IMR-90 (cell line): ENCODE measurements around the gene ORAI3. TPM values are rescaled to one million over a fixed set of nuclear protein-coding genes. Genes with fewer than 3 reads are reported as not detected.
A peak's percentile ranks its signal among the peaks of the same experiment; 100 is the strongest.

Experiments used
- ATAC-seq: fragments of 200-7000 bp; cut with Tn5 transposase; 2 replicates; pipeline ENCODE4 v1.9.1; 2020; ENCODE audit warnings: low read depth, mild to moderate bottlenecking, moderate library complexity
- BruUV-seq: library from RNA; stranded (reverse); fragments of 400-500 nt; replicated peaks from 2 replicates; lab custom pipeline; 2021; lab: Mats Ljungman, UMichigan
- CTCF ChIA-PET: fragments of 300-600 bp; formaldehyde crosslinking; extraction: SDS; loops from one replicate; lab custom pipeline; 2021; ENCODE audit warnings: antibody characterized with exemption; lab: Yijun Ruan, JAX
- POLR2A ChIA-PET: fragments of 300-600 bp; sonication (Branson Sonifier 250); formaldehyde crosslinking; loops from one replicate; lab custom pipeline; 2022; ENCODE audit warnings: antibody characterized with exemption; ENCODE audit not compliant: unreplicated experiment; lab: Charles Lee
- DNase-seq: peaks from one replicate; pipeline ENCODE4 v3.0.0; 2013
- H2AFZ ChIP-seq: replicated peaks from 2 replicates; pipeline ENCODE3; 2013; ENCODE audit warnings: low read length, mild to moderate bottlenecking; ENCODE audit not compliant: poor library complexity
- H2AK5ac ChIP-seq: 2 replicates; pipeline ENCODE4 v1.6.1; 2013; ENCODE audit warnings: low read depth, low read length, inconsistent platforms
- H2AK9ac ChIP-seq: replicated peaks from 2 replicates; pipeline ENCODE3; 2013; ENCODE audit warnings: mild to moderate bottlenecking, low read depth, low read length, moderate library complexity; ENCODE audit not compliant: poor library complexity
- H2BK120ac ChIP-seq: 2 replicates; pipeline ENCODE4 v1.6.1; 2013; ENCODE audit warnings: low read depth, low read length, inconsistent platforms
- H2BK15ac ChIP-seq: 3 replicates; pipeline ENCODE4 v1.6.1; 2013; ENCODE audit warnings: low read depth, low read length, inconsistent platforms
- H2BK20ac ChIP-seq: 2 replicates; pipeline ENCODE4 v1.6.1; 2013; ENCODE audit warnings: low read depth, mild to moderate bottlenecking, inconsistent platforms, low read length, moderate library complexity
- H2BK5ac ChIP-seq: 2 replicates; pipeline ENCODE4 v1.6.1; 2013; ENCODE audit warnings: mild to moderate bottlenecking, low read depth, low read length, inconsistent platforms; ENCODE audit not compliant: poor library complexity, severe bottlenecking
- H3K14ac ChIP-seq: replicated peaks from 2 replicates; pipeline ENCODE4 v1.6.1; 2013; ENCODE audit warnings: low read depth, low read length, inconsistent platforms
- H3K18ac ChIP-seq: 2 replicates; pipeline ENCODE4 v1.6.1; 2013; ENCODE audit warnings: low read depth, low read length, control low read depth
- H3K23ac ChIP-seq: 2 replicates; pipeline ENCODE4 v1.6.1; 2013; ENCODE audit warnings: low read depth, low read length, inconsistent platforms
- H3K27ac ChIP-seq: 2 replicates; pipeline ENCODE4 v1.5.1; 2013; ENCODE audit warnings: mild to moderate bottlenecking, control low read depth, low read length; ENCODE audit not compliant: insufficient read depth
- H3K27me3 ChIP-seq: 2 replicates; pipeline ENCODE4 v1.6.1; 2013; ENCODE audit warnings: low read length; ENCODE audit not compliant: control insufficient read depth, insufficient read depth
- H3K36me3 ChIP-seq: 2 replicates; pipeline ENCODE4 v1.6.1; 2013; ENCODE audit warnings: low read length, mixed read lengths; ENCODE audit not compliant: control insufficient read depth, insufficient read depth
- H3K4ac ChIP-seq: 2 replicates; pipeline ENCODE4 v1.6.1; 2013; ENCODE audit warnings: low read depth, low read length, inconsistent platforms
- H3K4me1 ChIP-seq: 2 replicates; pipeline ENCODE4 v1.6.1; 2013; ENCODE audit warnings: low read length, mixed read lengths; ENCODE audit not compliant: control insufficient read depth, insufficient read depth
- H3K4me2 ChIP-seq: 2 replicates; pipeline ENCODE4 v1.6.1; 2013; ENCODE audit warnings: low read depth, mild to moderate bottlenecking, control low read depth, low read length, moderate library complexity
- H3K4me3 ChIP-seq: 2 replicates; pipeline ENCODE4 v1.5.1; 2013; ENCODE audit warnings: low read depth, mild to moderate bottlenecking, control low read depth, low read length, moderate library complexity; ENCODE audit not compliant: insufficient read depth
- H3K56ac ChIP-seq: 2 replicates; pipeline ENCODE4 v1.6.1; 2013; ENCODE audit warnings: low read length, inconsistent platforms; ENCODE audit not compliant: insufficient read depth; ENCODE audit errors: extremely low read depth
- H3K79me1 ChIP-seq, 2 experiments: 2 replicates each; pipeline ENCODE4 v1.6.1; 2013; ENCODE audit warnings: low read length in 2 of 2, inconsistent platforms in 1 of 2, low read depth in 1 of 2
- H3K9ac ChIP-seq: 2 replicates; pipeline ENCODE4 v1.6.1; 2013; ENCODE audit warnings: low read depth, low read length, control low read depth
- H3K9me1 ChIP-seq: 2 replicates; pipeline ENCODE4 v1.6.1; 2013; ENCODE audit warnings: low read length, inconsistent platforms; ENCODE audit not compliant: insufficient read depth
- H3K9me3 ChIP-seq: 2 replicates; pipeline ENCODE4 v1.6.1; 2013; ENCODE audit warnings: low read length; ENCODE audit not compliant: control insufficient read depth, insufficient read depth
- H4K20me1 ChIP-seq: 2 replicates; pipeline ENCODE4 v1.6.1; 2013; ENCODE audit warnings: low read length, inconsistent platforms; ENCODE audit not compliant: insufficient read depth
- H4K5ac ChIP-seq: 2 replicates; pipeline ENCODE4 v1.6.1; 2013; ENCODE audit warnings: mild to moderate bottlenecking, low read depth, low read length, control low read depth
- H4K8ac ChIP-seq, 2 experiments: 2 replicates each; pipeline ENCODE4 v1.6.1; 2013; ENCODE audit warnings: low read depth in 2 of 2, low read length in 2 of 2, control low read depth in 1 of 2, inconsistent platforms in 1 of 2
- H4K91ac ChIP-seq: 2 replicates; pipeline ENCODE4 v1.6.1; 2013; ENCODE audit warnings: low read depth, low read length, inconsistent platforms; ENCODE audit not compliant: insufficient read depth
- CEBPB ChIP-seq: IDR thresholded peaks from 2 replicates; pipeline ENCODE4 v1.6.1; 2012; ENCODE audit warnings: low read depth, low read length, improper control_type of control experiment
- CHD1 ChIP-seq: IDR thresholded peaks from 2 replicates; pipeline ENCODE4 v1.6.1; 2012; ENCODE audit warnings: low read depth, low read length, improper control_type of control experiment
- CTCF ChIP-seq: conservative IDR thresholded peaks from 2 replicates; pipeline ENCODE4 v1.5.1; 2012; ENCODE audit warnings: mild to moderate bottlenecking, low read depth, low read length, improper control_type of control experiment
- MAZ ChIP-seq: IDR thresholded peaks from 2 replicates; pipeline ENCODE4 v1.6.1; 2012; ENCODE audit warnings: low read depth, mild to moderate bottlenecking, low read length, improper control_type of control experiment, moderate library complexity, borderline replicate concordance
- MXI1 ChIP-seq: IDR thresholded peaks from 2 replicates; pipeline ENCODE4 v1.6.1; 2012; ENCODE audit warnings: low read depth, mild to moderate bottlenecking, low read length, moderate library complexity, borderline replicate concordance
- NFE2L2 ChIP-seq: fragments of 150-350 bp; IDR thresholded peaks from 2 replicates; pipeline ENCODE4 v1.6.1; 2016; ENCODE audit warnings: low read depth, mild to moderate bottlenecking, low read length
- SMC3 ChIP-seq: fragments of 150-350 bp; IDR thresholded peaks from 2 replicates; pipeline ENCODE4 v1.6.1; 2016; ENCODE audit warnings: low read depth, mild to moderate bottlenecking, antibody characterized with exemption, low read length, moderate library complexity
- WGBS, 2 experiments: methylation state at CpG; one replicate each; pipeline versions ENCODE4 v1.1.5 to v1.1.7; 2013; ENCODE audit warnings: missing lambda C conversion rate in 2 of 2; ENCODE audit not compliant: insufficient read length in 1 of 2; ENCODE audit errors: extremely low coverage in 2 of 2; 5-methylcytosine and 5-hydroxymethylcytosine counted together
- dilution Hi-C: fragments of 300-500 bp; cut with HindIII; formaldehyde crosslinking; loops from one replicate; pipeline ENCODE4 v1.14.3; 2018; ENCODE audit warnings: low sequenced_read_pairs; ENCODE audit not compliant: unreplicated experiment
- in situ Hi-C: fragments of 300-500 bp; cut with MboI; formaldehyde crosslinking; loops from 3 replicates; pipeline ENCODE4 v1.14.3; 2019; ENCODE audit warnings: low sequenced_read_pairs, inconsistent platforms, mixed read lengths
- intact Hi-C: fragments of 100-400 bp; cut with micrococcal nuclease; formaldehyde crosslinking; loops from 2 replicates; pipeline ENCODE4 v1.10.0; 2022
- polyA plus RNA-seq, 3 experiments: library from polyadenylated mRNA; depleted of rRNA; stranded (reverse); fragments of >200 nt; gene quantifications; 2 replicates each; pipeline ENCODE4 v1.2.3, GENCODE V29; 2012; ENCODE audit warnings: low replicate concordance in 1 of 3
- total RNA-seq: library from RNA; depleted of rRNA; stranded (reverse); fragments of >200 nt; gene quantifications from 2 replicates; pipeline ENCODE4 v1.2.3, GENCODE V29; 2012

Gene ORAI3
- total and polyA plus RNA-seq, 2 of the 4 experiments (the other 2 are of a cell fraction), result 6.8 to 16.9 TPM

- dilution Hi-C loops (no loop called here), in situ Hi-C loops (no loop called here), intact Hi-C loops (loop anchor here (1.0 kb wide), 1 partner anchor 57 kb away; no protein-coding TSS in a partner anchor)
- Histone ChIP-seq H3K36me3 (no peaks in the 10 kb centered on the region), H3K9ac (peak overlapping the region; percentile 47), H3K4me2 (peak overlapping the region; percentile 57), H4K20me1 (0 out of 2 replicates have a peak, but pooled peaks cover 5% of the 10 kb centered on the region), H3K18ac (no peak overlapping the region), H2AK9ac (peak overlapping the region; percentile 0), H3K79me1 (peaks cover 3 to 24% of the 10 kb centered on the region in 2 experiments; a peak in 2 of 4 replicates), H3K56ac (no peak overlapping the region), H2BK15ac (no peak overlapping the region), H2BK5ac (no peak overlapping the region), H3K4me3 (peak overlapping the region; percentile 19), H2AK5ac (peak overlapping the region; percentile 50), H4K5ac (no peak overlapping the region), H3K27me3 (no peaks in the 10 kb centered on the region), H3K9me3 (no peaks in the 10 kb centered on the region), H3K23ac (peak overlapping the region; percentile 40; the same call in 1 of the 2 replicates), H3K4me1 (peaks cover 4% of the 10 kb centered on the region; the same call in 1 of the 2 replicates), H3K4ac (peak overlapping the region; percentile 19; the same call in 1 of the 2 replicates), H3K9me1 (peaks cover 12% of the 10 kb centered on the region), H2BK20ac (no peak overlapping the region), H3K14ac (peak overlapping the region; percentile 31; the same call in 1 of the 2 replicates), H4K8ac (peak overlapping the region; percentile 64 to 84), H3K27ac (peak overlapping the region; percentile 23; the same call in 1 of the 2 replicates), H2AFZ (peak overlapping the region; percentile 87), H2BK120ac (no peak overlapping the region), H4K91ac (no peak overlapping the region)
- ATAC-seq (no peak), DNase-seq (no peak)
- BruUV-seq, result no TSS peak
- TF ChIP-seq CTCF, result no peak
- no peak for TF ChIP-seq MXI1
- no peak for TF ChIP-seq CHD1
- TF ChIP-seq MAZ, result no peak
- no peak for TF ChIP-seq SMC3
- TF ChIP-seq CEBPB, result no peak
- TF ChIP-seq NFE2L2, result no peak
- POLR2A ChIA-PET, result interaction anchor here (0.5 to 1.2 kb wide), 4 partner anchors 23 to 125 kb away, joined by 3 to 5 read pairs (median 4); no protein-coding TSS in a partner anchor
- CTCF ChIA-PET, result interaction anchor here (0.6 to 1.5 kb wide), 7 partner anchors 9 to 56 kb away, joined by 3 to 11 read pairs (median 5); no protein-coding TSS in a partner anchor
- 0% methylated on average over 1 of the region's 6 CpGs; no CpG with 5 or more reads in 1 of the 2 experiments for WGBS, 2 experiments
Measured at GRCh38 chr16:30901201-30902028, 47.5 kb upstream of the ORAI3 start.
